Muscle of back (tissue), 11 donors: ENCODE data around the gene GFRA4. TPM values are rescaled to one million over a fixed set of nuclear protein-coding genes. Genes with fewer than 3 reads are reported as not detected.
"Not testable (repeated sequence)": the region's sequence is repeated elsewhere in the genome, so short reads cannot be mapped to it uniquely, and the experiment has no call there.

ENCODE experiments used
- DNase-seq, 3 donors: peaks; one replicate each; pipeline versions ENCODE4 v3.0.0 to v3.0.0-alpha.2; 2013
- polyA plus RNA-seq, 10 donors: library from polyadenylated mRNA; unstranded; fragments of 120-200 nt; gene quantifications; one replicate each; pipeline ENCODE4 v1.2.1, GENCODE V29; 2013; ENCODE audit not compliant: insufficient read length in 10 of 10

Gene GFRA4
- polyA plus RNA-seq, 10 donors: not detected

DNA sequence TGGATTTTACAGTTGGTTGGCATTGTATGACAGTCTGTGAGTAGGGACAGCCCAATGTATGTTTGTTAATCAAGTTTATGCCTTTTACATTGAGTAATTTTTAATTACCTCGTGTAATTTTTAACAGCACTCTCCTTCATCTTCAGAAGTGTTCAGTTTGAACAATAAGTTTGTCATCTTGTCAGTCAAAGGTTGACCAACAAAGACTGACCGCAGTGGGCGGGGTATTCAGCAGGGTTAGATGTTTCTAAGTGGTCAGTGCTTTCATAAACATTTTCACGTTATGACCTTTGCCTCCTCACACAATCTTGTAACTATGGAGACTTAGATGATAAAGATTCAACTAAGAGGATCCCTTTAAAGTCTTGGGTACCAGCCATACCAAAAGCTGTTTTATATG, 40.8 kb downstream of the GFRA4 start:
- DNase-seq: no peak

GRCh38 chr20:3621111-3621510, 42.1 kb downstream of the GFRA4 start:
- no peak for DNase-seq

GRCh38 chr20:3616250-3616649, 46.9 kb downstream of the GFRA4 start:
- no peak for DNase-seq

DNA sequence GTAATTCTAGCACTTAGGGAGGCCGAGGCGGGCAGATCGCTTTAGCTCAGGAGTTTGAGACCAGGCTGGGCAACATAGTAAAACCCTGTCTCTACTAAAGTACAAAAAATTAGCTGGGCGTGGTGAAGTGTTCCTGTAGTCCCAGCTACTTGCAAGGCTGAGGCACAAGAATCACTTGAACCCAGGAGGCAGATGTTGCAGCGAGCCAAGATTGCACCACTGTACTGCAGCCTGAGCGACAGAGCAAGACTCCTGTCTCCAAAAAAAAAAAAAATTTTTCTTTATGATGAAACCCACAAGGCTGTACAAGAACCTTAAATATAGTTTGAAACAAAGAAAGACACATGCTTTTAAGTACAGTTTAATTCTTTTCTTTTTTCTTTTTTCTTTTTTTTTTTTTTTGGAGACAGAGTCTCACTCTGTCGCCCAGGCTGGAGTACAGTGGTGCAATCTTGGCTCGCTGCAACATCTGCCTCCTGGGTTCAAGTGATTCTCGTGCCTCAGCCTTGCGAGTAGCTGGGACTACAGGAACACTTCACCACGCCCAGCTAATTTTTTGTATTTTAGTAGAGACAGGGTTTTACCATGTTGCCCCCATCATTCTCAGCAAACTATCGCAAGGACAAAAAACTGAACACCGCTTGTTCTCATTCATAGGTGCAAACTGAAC, 47.9 kb downstream of the GFRA4 start:
- not testable (repeated sequence) for DNase-seq

GRCh38 chr20:3614466-3614865, 48.7 kb downstream of the GFRA4 start:
- no peak for DNase-seq

DNA sequence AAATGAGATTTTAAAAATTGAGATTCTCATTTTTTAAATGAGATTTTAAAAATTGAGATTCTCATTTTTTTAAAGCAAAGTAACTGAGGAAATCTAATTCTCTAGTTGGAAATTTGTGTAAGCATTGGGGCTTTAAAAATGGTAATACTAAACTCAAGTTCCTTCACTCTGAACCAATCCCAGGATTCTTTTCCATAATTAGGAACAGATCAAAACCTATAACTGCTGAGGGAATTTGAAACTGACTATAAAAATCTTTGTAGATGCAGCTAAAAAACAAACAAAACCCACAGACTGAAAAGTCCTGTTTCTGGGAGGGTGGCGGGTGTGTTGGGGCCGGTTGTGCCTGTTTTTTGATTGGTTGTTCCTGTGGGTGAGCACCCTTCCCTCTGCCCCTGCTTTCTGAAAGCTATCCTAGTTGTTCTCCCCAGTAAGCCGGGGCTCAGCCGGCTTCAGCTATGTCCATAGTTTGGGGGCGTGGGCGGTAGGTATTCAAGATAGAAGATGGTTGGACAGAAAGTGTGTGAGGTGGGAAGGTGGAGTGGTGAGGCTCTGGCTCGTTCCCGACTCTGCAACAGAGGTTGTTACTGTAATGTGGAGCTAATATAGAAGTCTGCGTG, 49.3 kb downstream of the GFRA4 start:
- DNase-seq: no peak

DNA sequence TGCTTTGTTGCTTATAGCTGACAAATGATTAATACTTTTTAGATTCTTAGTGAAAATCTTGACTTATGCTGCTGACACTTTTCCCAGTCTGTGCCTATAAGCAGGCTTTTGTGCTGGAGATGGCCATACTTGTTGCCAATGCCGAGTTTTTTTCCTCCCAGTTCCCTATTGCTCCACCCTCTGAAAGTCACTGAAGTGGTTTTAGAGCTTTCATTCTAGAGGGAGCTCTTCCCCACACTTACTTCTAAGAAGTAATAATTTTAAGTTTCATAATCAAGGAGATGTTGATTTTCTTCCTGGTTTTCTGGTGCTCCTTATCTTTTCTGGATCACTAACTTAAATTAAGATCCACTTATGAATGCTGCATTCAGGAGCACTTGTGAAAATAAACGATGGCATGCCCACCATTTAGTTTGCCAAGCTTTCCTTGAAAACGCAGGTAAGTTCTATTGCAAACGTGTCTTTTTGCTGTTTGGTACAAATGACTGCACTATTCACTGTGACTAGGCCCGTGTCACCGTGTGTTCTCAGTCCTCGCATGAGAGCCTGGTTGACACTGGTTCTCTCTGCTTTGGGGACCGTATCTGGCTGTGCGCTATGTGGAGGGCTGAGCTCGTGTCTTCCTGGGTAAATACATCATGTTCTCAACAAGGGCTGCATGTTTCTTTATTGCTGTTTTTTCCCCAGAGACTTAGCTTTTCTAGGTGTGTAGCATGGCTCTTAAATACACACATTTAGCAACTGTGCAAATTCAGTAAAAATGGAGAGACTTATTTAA, 50.2 kb downstream of the GFRA4 start:
- DNase-seq: no peak

GRCh38 chr20:3611901-3612300, 51.3 kb downstream of the GFRA4 start:
- no peak for DNase-seq

Other genes with a start within 250 kb of the GFRA4 start
- 10 to 100 TPM; 20.7 to 30.5 (median 25.2) TPM for gene ATRN, start 192.4 kb downstream of the GFRA4 start, polyA plus RNA-seq
- gene ADAM33, start 18.6 kb upstream of the GFRA4 start, polyA plus RNA-seq: 100 to 1,000 TPM in 1 of 10 donors, 10 to 100 TPM in 9; 33.1 to 107 (median 53.3) TPM
- gene SIGLEC1, start 49.2 kb upstream of the GFRA4 start, polyA plus RNA-seq: 1 to 10 TPM; 3.1 to 8.0 (median 4.6) TPM
- gene HSPA12B, start 69.3 kb upstream of the GFRA4 start, polyA plus RNA-seq: 10 to 100 TPM; 18.9 to 34.3 (median 23.4) TPM
- gene ADISSP, start 104.4 kb upstream of the GFRA4 start, polyA plus RNA-seq: 10 to 100 TPM; 14.2 to 28.0 (median 20.5) TPM
- under 1 TPM in 2 of 10 donors, not detected in 8; 0.08 to 0.29 TPM for gene SPEF1, start 118.0 kb upstream of the GFRA4 start, polyA plus RNA-seq
- 10 to 100 TPM; 31.8 to 49.7 (median 38.8) TPM for gene CENPB, start 123.3 kb upstream of the GFRA4 start, polyA plus RNA-seq
- gene CDC25B, start 132.9 kb upstream of the GFRA4 start, polyA plus RNA-seq: 100 to 1,000 TPM in 2 of 10 donors, 10 to 100 TPM in 8; 69.1 to 107 (median 84.8) TPM
- gene AP5S1, start 157.1 kb upstream of the GFRA4 start, polyA plus RNA-seq: 10 to 100 TPM in 1 of 10 donors, 1 to 10 TPM in 9; 6.8 to 10.2 (median 8.3) TPM
- 10 to 100 TPM; 19.3 to 24.2 (median 22.7) TPM for gene MAVS, start 183.4 kb upstream of the GFRA4 start, polyA plus RNA-seq
- gene PANK2, start 226.0 kb upstream of the GFRA4 start, polyA plus RNA-seq: 10 to 100 TPM; 25.2 to 32.7 (median 28.5) TPM